Endodermal cell (in vitro differentiated cells): ENCODE measurements around the gene CLCNKB. TPM values are rescaled to one million over a fixed set of nuclear protein-coding genes. Genes with fewer than 3 reads are reported as not detected.

Experiments
- DNase-seq: peaks from one replicate; pipeline ENCODE4 v3.0.0-alpha.2; 2017
- H3K27ac ChIP-seq: 2 replicates; pipeline ENCODE4 v1.5.1; 2013; ENCODE audit warnings: mild to moderate bottlenecking, low read depth, low read length, moderate library complexity
- H3K27me3 ChIP-seq: 2 replicates; pipeline ENCODE4 v1.6.1; 2013; ENCODE audit warnings: mild to moderate bottlenecking, low read length, moderate library complexity; ENCODE audit not compliant: insufficient read depth, control insufficient read depth, poor library complexity, severe bottlenecking
- H3K36me3 ChIP-seq: 2 replicates; pipeline ENCODE4 v1.7.0; 2013; ENCODE audit warnings: mild to moderate bottlenecking, low read length, moderate library complexity; ENCODE audit not compliant: control insufficient read depth, insufficient read depth
- H3K4me1 ChIP-seq: one replicate; pipeline ENCODE4 v1.7.0; 2013; ENCODE audit warnings: low read length; ENCODE audit not compliant: control insufficient read depth, insufficient read depth
- H3K4me3 ChIP-seq: 2 replicates; pipeline ENCODE4 v1.5.1; 2013; ENCODE audit warnings: mild to moderate bottlenecking, low read length, moderate library complexity
- H3K9ac ChIP-seq: 2 replicates; pipeline ENCODE4 v1.6.1; 2013; ENCODE audit warnings: mild to moderate bottlenecking, low read length, moderate library complexity; ENCODE audit not compliant: poor library complexity, severe bottlenecking; ENCODE audit errors: extremely low read depth
- H3K9me3 ChIP-seq: 2 replicates; pipeline ENCODE4 v1.6.1; 2013; ENCODE audit warnings: mild to moderate bottlenecking, low read length, moderate library complexity; ENCODE audit not compliant: control insufficient read depth
- H3K27ac Mint-ChIP-seq: 2 replicates; pipeline ENCODE4 v1.8.0; 2020; ENCODE audit warnings: mixed read lengths
- H3K27me3 Mint-ChIP-seq: 2 replicates; pipeline ENCODE4 v1.8.0; 2021; ENCODE audit warnings: mild to moderate bottlenecking, mixed read lengths; ENCODE audit not compliant: insufficient read depth
- H3K36me3 Mint-ChIP-seq: 2 replicates; pipeline ENCODE4 v1.8.0; 2020; ENCODE audit warnings: low read depth, mixed read lengths
- H3K4me1 Mint-ChIP-seq: 2 replicates; pipeline ENCODE4 v1.8.0; 2020; ENCODE audit warnings: mixed read lengths
- H3K4me3 Mint-ChIP-seq: 2 replicates; pipeline ENCODE4 v1.8.0; 2020; ENCODE audit warnings: mild to moderate bottlenecking, moderate library complexity, mixed read lengths
- H3K9me3 Mint-ChIP-seq: 2 replicates; pipeline ENCODE4 v1.8.0; 2020; ENCODE audit warnings: mild to moderate bottlenecking, mixed read lengths
- WGBS, 2 experiments: methylation state at CpG; one replicate each; pipeline versions ENCODE4 v1.1.5 to v1.1.7; 2013; ENCODE audit warnings: missing lambda C conversion rate in 2 of 2, mixed read lengths in 1 of 2; ENCODE audit not compliant: insufficient coverage in 1 of 2, insufficient read length in 1 of 2; 5-methylcytosine and 5-hydroxymethylcytosine counted together
- total RNA-seq, 2 donors: library from RNA; stranded (reverse); fragmentation: NEBNext Ultra II Directional in 1 of 2; extraction: Animal tissue kit (Norgen Biotek cat#: 25700) in 1 of 2; gene quantifications; 2 replicates in 1 of 2; 3 replicates in 1 of 2; pipeline ENCODE4 v1.2.1, GENCODE V29; 2021
- TF ChIP-seq, protein P1 (sequence below): fragments of 200-600 bp; sonication (generic); conservative IDR thresholded peaks from 2 replicates; pipeline ENCODE4 v1.5.0; 2021; ENCODE audit warnings: antibody characterized with exemption, mild to moderate bottlenecking

The CLCNKB gene
- total RNA-seq, 2 donors from 2014 or later, result 3.6 to 3.7 TPM

DNA sequence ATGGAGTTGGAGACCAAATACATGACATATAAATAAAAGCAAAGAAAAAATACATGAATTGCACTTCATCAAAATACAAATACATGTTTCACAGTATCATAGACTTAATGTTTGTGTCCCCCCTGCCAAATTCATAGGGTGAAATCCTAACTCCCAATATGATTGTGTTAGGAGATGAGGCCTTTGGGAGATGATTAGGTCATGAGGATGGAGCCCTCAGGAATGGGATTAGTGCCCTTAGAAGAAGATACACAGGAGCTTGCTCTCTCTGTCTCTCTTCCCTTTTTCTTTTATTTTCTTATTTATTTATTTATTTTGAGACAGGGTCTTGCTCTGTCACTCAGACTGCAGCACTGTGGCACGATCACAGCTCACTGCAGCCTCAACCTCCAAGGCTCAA lies 55.8 kb downstream of the CLCNKB start:
- Histone ChIP-seq H3K9me3 (peaks cover 14% of the 10 kb centered on the region), H3K4me3 (no peak overlapping the region), H3K9ac (no peak overlapping the region), H3K36me3 (no peaks in the 10 kb centered on the region), H3K27ac (no peak overlapping the region), H3K4me1 (no peaks in the 10 kb centered on the region), H3K27me3 (no peaks in the 10 kb centered on the region)
- Mint-ChIP-seq H3K4me3 (no peak overlapping the region), H3K36me3 (peaks cover 3% of the 10 kb centered on the region), H3K4me1 (peaks cover 8% of the 10 kb centered on the region), H3K9me3 (peaks cover 41% of the 10 kb centered on the region), H3K27me3 (peaks cover 9% of the 10 kb centered on the region), H3K27ac (no peak overlapping the region)
- WGBS, 2 experiments, result 94% methylated on average over 1 of the region's 1 CpG; no CpG with 5 or more reads in 1 of the 2 experiments
- TF ChIP-seq, protein P1, sequence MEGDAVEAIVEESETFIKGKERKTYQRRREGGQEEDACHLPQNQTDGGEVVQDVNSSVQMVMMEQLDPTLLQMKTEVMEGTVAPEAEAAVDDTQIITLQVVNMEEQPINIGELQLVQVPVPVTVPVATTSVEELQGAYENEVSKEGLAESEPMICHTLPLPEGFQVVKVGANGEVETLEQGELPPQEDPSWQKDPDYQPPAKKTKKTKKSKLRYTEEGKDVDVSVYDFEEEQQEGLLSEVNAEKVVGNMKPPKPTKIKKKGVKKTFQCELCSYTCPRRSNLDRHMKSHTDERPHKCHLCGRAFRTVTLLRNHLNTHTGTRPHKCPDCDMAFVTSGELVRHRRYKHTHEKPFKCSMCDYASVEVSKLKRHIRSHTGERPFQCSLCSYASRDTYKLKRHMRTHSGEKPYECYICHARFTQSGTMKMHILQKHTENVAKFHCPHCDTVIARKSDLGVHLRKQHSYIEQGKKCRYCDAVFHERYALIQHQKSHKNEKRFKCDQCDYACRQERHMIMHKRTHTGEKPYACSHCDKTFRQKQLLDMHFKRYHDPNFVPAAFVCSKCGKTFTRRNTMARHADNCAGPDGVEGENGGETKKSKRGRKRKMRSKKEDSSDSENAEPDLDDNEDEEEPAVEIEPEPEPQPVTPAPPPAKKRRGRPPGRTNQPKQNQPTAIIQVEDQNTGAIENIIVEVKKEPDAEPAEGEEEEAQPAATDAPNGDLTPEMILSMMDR, result no peak
- no peak for DNase-seq

DNA sequence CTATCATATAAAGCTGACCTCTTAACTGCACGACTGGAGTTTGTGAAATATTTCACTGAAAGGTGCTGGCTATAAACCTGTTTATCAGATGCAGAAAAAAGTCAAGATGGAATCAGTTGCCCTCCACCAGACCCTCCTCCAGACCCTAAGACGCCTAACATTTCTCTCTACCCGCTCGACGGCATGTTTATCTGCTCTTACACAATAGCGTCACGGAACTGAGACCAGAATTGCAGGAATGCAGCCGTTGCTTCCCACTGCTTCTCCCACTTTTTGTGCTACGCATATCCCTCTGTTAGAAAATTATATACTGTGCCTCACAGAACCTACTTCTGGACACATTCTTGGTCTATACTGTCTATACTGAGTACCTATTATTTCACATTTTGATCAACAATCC lies 58.0 kb downstream of the CLCNKB start:
- Mint-ChIP-seq H3K9me3 (peaks cover 52% of the 10 kb centered on the region), H3K36me3 (peaks cover 3% of the 10 kb centered on the region), H3K4me3 (no peak overlapping the region), H3K27ac (no peak overlapping the region), H3K4me1 (peaks cover 3% of the 10 kb centered on the region), H3K27me3 (peaks cover 4% of the 10 kb centered on the region)
- TF ChIP-seq, protein P1, result no peak
- Histone ChIP-seq H3K9me3 (peaks cover 26% of the 10 kb centered on the region), H3K27ac (no peak overlapping the region), H3K36me3 (no peaks in the 10 kb centered on the region), H3K4me3 (no peak overlapping the region), H3K9ac (no peak overlapping the region), H3K27me3 (no peaks in the 10 kb centered on the region), H3K4me1 (no peaks in the 10 kb centered on the region)
- DNase-seq, result no peak
- 82 to 92% methylated on average over 7 to 9 of the region's 9 CpGs for WGBS, 2 experiments

Other genes with a start within 250 kb of the CLCNKB start
- gene UQCRHL, start 236.1 kb upstream of the CLCNKB start, total RNA-seq, result 1 to 10 TPM; 1.6 to 3.7 TPM
- gene SPEN, start 196.1 kb upstream of the CLCNKB start, total RNA-seq, result 10 to 100 TPM; 61.5 to 71.9 TPM
- 10 to 100 TPM; 28.0 to 31.7 TPM for gene ZBTB17, start 67.7 kb upstream of the CLCNKB start, total RNA-seq
- 1 to 10 TPM in 1 of 2 donors, under 1 TPM in 1; 0.97 to 1.3 TPM for gene SRARP, start 39.5 kb upstream of the CLCNKB start, total RNA-seq
- gene HSPB7, start 25.7 kb upstream of the CLCNKB start, total RNA-seq, result under 1 TPM in 1 of 2 donors, not detected in 1; 0.15 TPM
- 1 to 10 TPM; 3.2 to 3.5 TPM for gene CLCNKA, start 21.7 kb upstream of the CLCNKB start, total RNA-seq
- gene FAM131C, start 29.9 kb downstream of the CLCNKB start, total RNA-seq, result 1 to 10 TPM in 1 of 2 donors, under 1 TPM in 1; 0.66 to 2.5 TPM
- 10 to 100 TPM; 56.5 to 64.3 TPM for gene EPHA2, start 112.3 kb downstream of the CLCNKB start, total RNA-seq
- 10 to 100 TPM; 14.8 to 17.5 TPM for gene ARHGEF19, start 168.9 kb downstream of the CLCNKB start, total RNA-seq
- 10 to 100 TPM in 1 of 2 donors, 1 to 10 TPM in 1; 9.6 to 10.3 TPM for gene CPLANE2, start 193.4 kb downstream of the CLCNKB start, total RNA-seq